Stimulated activated naive CD8-positive, alpha-beta T cell treated with anti-CD3 and anti-CD28 coated beads, Interleukin-15, Interleukin-2, amounts not matched to agents 100 ng/mL and 50 ng/mL, for 24 hours (primary cell): ENCODE results near the gene EPOP.
A peak's percentile ranks its signal among the peaks of the same experiment; 100 is the strongest.
"Not testable (repeated sequence)": the region's sequence is repeated elsewhere in the genome, so short reads cannot be mapped to it uniquely, and the experiment has no call there.

Experiments used
- H3K27ac Mint-ChIP-seq: one replicate; pipeline ENCODE4 v1.8.0; 2021; ENCODE audit warnings: mild to moderate bottlenecking, mixed read lengths
- H3K27me3 Mint-ChIP-seq: one replicate; pipeline ENCODE4 v1.8.0; 2021; ENCODE audit warnings: mixed read lengths
- H3K36me3 Mint-ChIP-seq: one replicate; pipeline ENCODE4 v1.8.0; 2021; ENCODE audit warnings: low read depth, mixed read lengths
- H3K4me1 Mint-ChIP-seq: one replicate; pipeline ENCODE4 v1.8.0; 2021; ENCODE audit warnings: low read depth, mixed read lengths
- H3K4me3 Mint-ChIP-seq: one replicate; pipeline ENCODE4 v1.8.0; 2021; ENCODE audit warnings: mild to moderate bottlenecking, mixed read lengths
- H3K9me3 Mint-ChIP-seq: one replicate; pipeline ENCODE4 v1.8.0; 2021; ENCODE audit warnings: mixed read lengths

The EPOP gene

DNA sequence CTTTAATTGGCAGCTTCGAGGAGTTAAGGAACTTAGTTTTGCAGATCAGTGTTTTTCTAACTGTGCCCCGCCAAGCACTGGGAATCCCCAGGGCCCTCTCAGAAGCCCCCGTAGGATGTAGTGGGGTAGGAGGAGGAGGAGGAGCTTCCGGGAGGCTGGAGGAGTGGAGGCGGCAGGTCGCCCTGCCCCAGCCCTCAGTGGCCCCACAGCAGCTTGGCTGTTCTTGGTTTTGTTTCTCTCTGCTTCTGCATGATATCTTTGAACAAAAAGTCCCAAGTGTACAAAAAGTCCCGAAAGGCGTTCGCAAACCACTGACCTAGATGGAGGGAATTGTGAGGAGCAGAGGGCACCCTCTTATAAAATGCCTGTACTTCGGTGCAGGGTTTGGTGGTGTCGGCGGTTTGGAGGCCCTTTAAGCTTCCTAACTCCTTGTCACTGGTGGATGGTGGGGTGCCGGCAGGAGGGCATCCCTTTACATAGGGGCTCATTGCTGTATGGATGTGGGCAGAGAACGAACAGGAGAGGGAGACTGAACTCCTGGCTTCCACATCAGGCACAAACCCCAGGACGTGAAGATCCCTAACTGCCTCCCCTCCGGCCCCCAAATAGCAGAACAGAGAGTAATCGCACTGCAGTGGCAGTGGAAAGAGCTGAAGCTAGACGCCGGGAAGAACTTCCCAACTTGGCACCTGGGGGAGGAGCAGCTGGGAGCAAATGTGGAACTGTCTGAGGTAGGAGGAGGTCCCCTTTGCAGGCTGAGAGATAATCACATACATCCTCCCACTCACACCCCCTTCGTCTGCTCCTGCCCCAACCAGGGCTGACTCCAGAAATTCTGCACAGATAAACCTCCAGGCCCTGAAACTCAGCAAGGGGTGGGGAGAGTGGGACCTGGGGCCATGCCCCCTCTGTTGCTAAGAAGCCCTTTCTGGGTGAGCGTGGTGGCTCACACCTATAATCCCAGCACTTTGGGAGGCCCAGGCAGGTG, 20.1 kb downstream of the EPOP start:
- Mint-ChIP-seq H3K4me3 (peak overlapping the region; percentile 44), H3K27me3 (peaks cover 7% of the 10 kb centered on the region), H3K27ac (peak overlapping the region; percentile 42)

DNA sequence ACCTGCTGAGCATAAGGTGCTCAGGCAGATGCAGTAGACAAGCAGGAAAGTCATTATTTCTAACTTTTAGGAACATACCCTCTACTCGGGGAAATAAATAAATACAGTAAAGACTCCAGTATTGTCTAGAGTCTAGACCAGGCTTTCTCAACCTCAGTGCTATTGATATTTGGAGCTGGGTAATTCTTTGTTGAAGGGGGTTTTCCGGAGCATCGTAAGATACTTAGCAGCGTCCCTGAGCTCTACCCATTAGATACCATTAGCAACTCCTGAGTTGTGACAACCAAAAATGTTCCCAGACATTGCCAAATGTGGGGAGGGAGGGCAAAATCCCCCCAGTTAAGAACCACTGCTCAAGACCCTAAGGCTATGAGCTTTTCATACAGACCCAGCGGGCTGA, 21.1 kb downstream of the EPOP start:
- peaks cover 28% of the 10 kb centered on the region for H3K4me1 Mint-ChIP-seq
- no peak overlapping the region for H3K4me3 Mint-ChIP-seq
- no peaks in the 10 kb centered on the region for H3K9me3 Mint-ChIP-seq
- H3K27me3 Mint-ChIP-seq, result peaks cover 6% of the 10 kb centered on the region
- no peak overlapping the region for H3K27ac Mint-ChIP-seq
- no peaks in the 10 kb centered on the region for H3K36me3 Mint-ChIP-seq

More for the DNA sequence above, 20.1 kb downstream of the EPOP start:
- H3K4me1 Mint-ChIP-seq, result peaks cover 32% of the 10 kb centered on the region
- H3K36me3 Mint-ChIP-seq, result no peaks in the 10 kb centered on the region
- no peaks in the 10 kb centered on the region for H3K9me3 Mint-ChIP-seq

DNA sequence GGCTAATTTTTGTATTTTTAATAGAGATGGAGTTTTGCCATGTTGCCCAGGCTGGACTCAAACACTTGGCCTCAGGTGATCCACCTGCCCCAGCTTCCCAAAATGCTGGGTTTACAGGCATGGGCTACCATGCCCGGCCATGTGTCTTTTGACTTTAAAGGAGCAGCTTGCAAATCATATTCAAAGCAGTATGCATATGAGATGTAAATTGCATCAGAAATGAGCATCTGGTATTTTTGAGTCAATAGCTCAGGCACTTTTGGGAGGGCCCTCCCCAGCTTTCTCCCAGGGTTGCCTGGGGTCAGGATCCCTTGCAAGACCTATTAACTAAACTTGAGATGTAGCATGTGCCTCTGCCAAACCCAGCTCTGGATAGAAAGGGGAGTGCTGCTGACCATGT, 21.5 kb downstream of the EPOP start:
- Mint-ChIP-seq H3K36me3 (no peaks in the 10 kb centered on the region), H3K4me1 (peaks cover 24% of the 10 kb centered on the region), H3K27me3 (peaks cover 3% of the 10 kb centered on the region), H3K4me3 (no peak overlapping the region), H3K27ac (no peak overlapping the region), H3K9me3 (no peaks in the 10 kb centered on the region)

DNA sequence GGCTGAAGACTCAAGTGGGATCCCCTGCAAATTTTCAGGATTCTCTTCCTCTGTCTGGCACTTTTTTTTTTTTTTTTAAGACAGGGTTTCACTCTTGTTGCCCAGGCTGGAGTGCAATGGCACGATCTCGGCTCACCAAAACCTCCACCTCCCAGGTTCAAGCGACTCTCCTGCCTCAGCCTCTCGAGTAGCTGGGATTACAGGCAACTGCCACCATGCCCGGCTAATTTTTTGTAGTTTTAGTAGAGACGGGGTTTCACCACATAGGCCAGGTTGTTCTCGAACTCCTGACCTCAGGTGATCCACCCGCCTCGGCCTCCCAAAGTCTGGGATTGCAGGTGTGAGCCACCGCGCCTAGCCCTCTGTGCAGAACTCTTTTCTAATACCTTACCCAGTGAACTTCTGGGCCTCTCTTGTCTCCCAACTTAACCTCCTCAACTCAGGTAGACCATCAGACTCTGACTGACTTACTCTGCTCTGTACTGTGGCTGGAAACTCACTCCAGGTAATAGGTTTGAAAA, 24.0 kb downstream of the EPOP start:
- H3K4me3 Mint-ChIP-seq, H3K27ac Mint-ChIP-seq: not testable (repeated sequence)
- peaks cover 19% of the 10 kb centered on the region for H3K4me1 Mint-ChIP-seq

DNA sequence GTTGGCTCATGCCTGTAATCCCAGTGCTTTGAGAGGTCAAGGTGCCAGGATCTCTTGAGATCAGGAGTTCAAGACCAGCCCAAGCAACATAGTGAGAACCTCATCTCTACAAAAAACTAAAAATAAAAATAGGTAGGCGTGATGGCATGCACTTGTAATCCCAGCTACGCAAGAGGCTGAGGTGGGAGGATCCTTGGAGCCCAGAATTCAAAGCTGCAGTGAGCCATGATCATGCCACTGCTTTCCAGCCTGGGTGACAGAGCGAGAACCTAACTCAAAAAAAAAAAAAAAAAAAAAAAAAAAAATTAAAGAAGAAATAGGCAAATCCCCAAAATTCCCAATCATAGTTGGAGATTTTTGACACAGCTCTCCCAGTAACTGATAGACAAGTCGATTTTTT, 36.8 kb downstream of the EPOP start:
- Mint-ChIP-seq H3K27ac (no peak overlapping the region), H3K4me3 (no peak overlapping the region), H3K4me1 (no peaks in the 10 kb centered on the region), H3K27me3 (peaks cover 33% of the 10 kb centered on the region), H3K36me3 (no peaks in the 10 kb centered on the region), H3K9me3 (no peaks in the 10 kb centered on the region)

More for the DNA sequence above, 24.0 kb downstream of the EPOP start:
- H3K36me3 Mint-ChIP-seq, H3K27me3 Mint-ChIP-seq, H3K9me3 Mint-ChIP-seq: not testable (repeated sequence)

DNA sequence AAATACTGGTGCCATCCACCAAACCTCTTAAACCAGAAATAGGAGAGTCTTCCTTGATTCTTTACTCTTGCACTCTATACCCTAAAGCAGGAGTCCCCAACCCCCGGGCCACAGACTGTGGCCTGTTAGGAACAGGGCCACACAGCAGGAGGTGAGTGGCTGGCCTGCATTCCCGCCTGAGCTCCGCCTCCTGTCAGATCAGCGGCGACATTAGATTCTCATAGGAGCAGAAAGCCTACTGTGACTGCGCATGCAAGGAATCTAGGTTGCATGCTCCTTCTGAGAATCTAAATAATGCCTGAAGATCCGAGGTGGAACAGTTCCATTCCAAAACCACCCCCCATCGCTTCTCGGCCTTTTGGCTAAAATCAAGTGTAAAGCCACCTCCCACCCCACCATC, 38.7 kb downstream of the EPOP start:
- Mint-ChIP-seq H3K4me1 (no peaks in the 10 kb centered on the region), H3K27ac (no peak overlapping the region), H3K36me3 (no peaks in the 10 kb centered on the region), H3K27me3 (peaks cover 27% of the 10 kb centered on the region), H3K9me3 (no peaks in the 10 kb centered on the region), H3K4me3 (no peak overlapping the region)

DNA sequence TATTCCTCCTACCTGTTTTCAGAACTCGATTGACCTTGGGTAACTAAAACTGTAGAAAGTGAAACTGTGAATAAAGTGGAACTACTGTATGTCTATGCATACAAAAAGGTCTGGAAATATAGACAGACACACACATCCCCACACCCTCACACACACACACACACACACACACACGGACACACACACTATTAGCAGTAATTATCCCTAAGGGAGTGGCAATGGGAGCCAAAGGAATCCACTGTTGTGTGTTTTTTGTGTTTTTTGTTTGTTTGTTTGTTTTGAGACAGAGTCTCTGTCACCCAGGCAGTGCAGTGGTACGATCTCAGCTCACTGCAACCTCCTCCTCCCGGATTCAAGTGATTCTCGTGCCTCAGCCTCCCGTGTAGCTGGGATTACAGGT, 42.4 kb downstream of the EPOP start:
- no peak overlapping the region for H3K27ac Mint-ChIP-seq
- no peaks in the 10 kb centered on the region for H3K9me3 Mint-ChIP-seq
- no peak overlapping the region for H3K4me3 Mint-ChIP-seq
- no peaks in the 10 kb centered on the region for H3K4me1 Mint-ChIP-seq
- H3K27me3 Mint-ChIP-seq, result peaks cover 19% of the 10 kb centered on the region
- H3K36me3 Mint-ChIP-seq, result no peaks in the 10 kb centered on the region

DNA sequence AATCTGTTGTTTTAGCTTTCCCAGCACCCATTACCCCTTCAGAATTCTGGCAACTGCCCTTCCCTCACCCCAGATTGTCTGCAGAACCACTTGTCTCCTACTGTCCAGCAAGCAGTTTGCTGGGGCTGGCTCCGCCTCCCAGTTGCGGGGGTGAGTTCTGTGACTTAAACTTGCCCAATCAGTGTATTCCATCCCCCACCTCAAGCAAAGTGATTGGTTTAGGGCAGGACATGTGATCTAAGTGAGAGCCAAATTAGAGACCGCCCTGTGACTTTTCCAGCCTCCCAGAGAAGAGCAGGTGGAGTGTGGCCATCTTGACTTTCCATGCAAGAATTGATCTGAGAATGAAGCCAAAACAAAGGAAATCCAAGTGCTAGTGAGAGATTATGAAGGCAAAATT, 46.3 kb downstream of the EPOP start:
- Mint-ChIP-seq H3K9me3 (peaks cover 3% of the 10 kb centered on the region), H3K36me3 (no peaks in the 10 kb centered on the region), H3K4me3 (no peak overlapping the region), H3K4me1 (peaks cover 6% of the 10 kb centered on the region), H3K27ac (no peak overlapping the region), H3K27me3 (peaks cover 22% of the 10 kb centered on the region)

DNA sequence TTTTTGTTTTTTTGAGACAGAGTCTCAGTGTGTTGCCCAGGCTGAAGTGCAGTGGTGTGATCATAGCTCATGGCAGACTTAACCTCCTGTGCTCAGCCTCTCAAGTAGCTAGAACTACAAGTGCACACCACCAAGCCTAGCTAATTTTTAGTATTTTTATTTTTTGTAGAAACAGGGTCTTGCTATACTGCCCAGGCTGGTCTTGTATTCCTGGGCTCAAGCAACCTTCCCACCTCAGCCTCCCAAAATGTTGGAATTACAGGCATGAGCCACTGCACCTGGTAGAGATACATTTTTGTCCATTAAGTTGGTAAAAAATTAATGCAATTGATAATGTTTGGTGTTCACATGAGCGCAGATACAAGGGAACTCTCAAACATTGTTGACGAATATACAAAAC, 46.8 kb downstream of the EPOP start:
- Mint-ChIP-seq H3K9me3 (peaks cover 3% of the 10 kb centered on the region), H3K27ac (no peak overlapping the region), H3K36me3 (no peaks in the 10 kb centered on the region), H3K27me3 (peaks cover 22% of the 10 kb centered on the region), H3K4me3 (no peak overlapping the region), H3K4me1 (peaks cover 6% of the 10 kb centered on the region)

DNA sequence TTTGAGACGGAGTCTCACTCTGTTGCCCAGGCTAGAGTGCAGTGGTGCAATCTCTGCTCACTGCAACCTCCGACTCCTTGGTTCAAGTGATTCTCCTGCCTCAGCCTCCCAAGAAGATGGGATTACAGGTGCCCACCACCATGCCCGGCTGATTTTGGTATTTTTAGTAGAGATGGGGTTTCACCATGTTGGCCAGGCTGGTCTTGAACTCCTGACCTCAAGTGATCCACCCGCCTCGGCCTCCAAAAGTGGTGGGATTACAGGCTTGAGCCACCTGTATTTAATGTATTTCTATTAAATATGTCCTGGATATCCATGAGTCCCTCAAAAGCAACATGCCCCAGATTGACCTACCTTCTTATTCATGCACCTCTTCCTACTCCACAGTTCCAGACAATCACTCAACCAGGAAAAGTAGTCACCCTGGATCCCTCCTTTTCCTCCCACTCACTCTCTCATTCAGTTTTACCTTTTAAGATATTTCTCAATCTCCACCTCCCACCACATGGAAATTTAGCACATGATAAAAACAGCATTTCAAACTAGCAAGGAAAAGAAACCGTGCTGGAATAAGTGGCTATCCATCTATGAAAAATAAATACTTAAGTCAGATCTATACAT, 48.0 kb downstream of the EPOP start:
- not testable (repeated sequence) for H3K4me1 Mint-ChIP-seq, H3K36me3 Mint-ChIP-seq, H3K9me3 Mint-ChIP-seq, H3K27ac Mint-ChIP-seq, H3K4me3 Mint-ChIP-seq
- H3K27me3 Mint-ChIP-seq, result peaks cover 35% of the 10 kb centered on the region

DNA sequence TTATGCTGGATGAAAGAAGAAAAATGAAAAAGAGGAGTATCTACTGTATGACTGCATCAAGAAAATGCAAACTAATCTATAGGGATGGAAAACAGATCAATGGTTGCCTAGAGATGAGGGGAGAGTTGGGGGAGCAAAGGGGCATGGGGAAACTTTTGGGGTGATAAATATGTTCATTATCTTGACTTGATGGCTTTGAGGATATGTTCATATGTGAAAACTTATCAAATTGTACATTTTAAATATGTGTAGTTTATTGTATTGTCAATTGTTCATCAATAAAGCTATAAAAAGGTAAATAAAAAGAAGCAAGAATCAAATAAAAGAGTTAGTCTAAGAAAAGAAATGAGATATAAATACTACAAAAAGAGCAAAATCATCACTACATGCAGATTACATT, 49.3 kb downstream of the EPOP start:
- H3K27me3 Mint-ChIP-seq, result peaks cover 47% of the 10 kb centered on the region
- H3K9me3 Mint-ChIP-seq, result peaks cover 3% of the 10 kb centered on the region
- H3K4me3 Mint-ChIP-seq, result no peak overlapping the region
- no peak overlapping the region for H3K27ac Mint-ChIP-seq
- H3K36me3 Mint-ChIP-seq, result no peaks in the 10 kb centered on the region
- H3K4me1 Mint-ChIP-seq, result peaks cover 6% of the 10 kb centered on the region

DNA sequence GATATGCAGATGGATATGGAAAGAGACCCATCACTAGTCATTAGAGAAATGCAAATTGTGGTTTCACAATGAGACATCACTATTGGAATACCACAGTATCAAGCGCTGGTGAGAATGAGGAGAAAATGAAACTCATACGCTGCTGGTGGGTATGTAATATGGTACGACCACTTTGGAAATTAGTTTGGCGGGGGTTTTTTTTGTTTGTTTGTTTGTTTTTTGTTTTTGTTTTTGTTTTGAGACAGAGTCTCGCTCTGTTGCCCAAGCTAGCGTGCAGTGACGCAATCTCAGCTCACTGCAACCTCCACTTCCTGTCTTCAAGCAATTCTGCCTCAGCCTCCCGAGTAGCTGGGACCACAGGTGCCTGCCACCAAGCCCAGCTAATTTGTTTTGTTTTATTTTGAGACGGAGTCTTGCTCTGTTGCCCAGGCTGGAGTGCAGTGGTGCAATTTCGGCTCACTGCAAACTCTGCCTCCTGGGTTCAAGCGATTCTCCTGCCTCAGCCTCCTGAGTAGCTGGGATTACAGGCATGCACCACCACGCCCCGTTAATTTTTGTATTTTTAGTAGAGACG, 49.9 kb downstream of the EPOP start:
- H3K27ac Mint-ChIP-seq, result peak overlapping the region; percentile 49
- not testable (repeated sequence) for H3K4me1 Mint-ChIP-seq, H3K36me3 Mint-ChIP-seq, H3K9me3 Mint-ChIP-seq
- H3K4me3 Mint-ChIP-seq, result peak overlapping the region; percentile 5
- peaks cover 49% of the 10 kb centered on the region for H3K27me3 Mint-ChIP-seq
